ENCODE results near the gene FAM161A.

DNA sequence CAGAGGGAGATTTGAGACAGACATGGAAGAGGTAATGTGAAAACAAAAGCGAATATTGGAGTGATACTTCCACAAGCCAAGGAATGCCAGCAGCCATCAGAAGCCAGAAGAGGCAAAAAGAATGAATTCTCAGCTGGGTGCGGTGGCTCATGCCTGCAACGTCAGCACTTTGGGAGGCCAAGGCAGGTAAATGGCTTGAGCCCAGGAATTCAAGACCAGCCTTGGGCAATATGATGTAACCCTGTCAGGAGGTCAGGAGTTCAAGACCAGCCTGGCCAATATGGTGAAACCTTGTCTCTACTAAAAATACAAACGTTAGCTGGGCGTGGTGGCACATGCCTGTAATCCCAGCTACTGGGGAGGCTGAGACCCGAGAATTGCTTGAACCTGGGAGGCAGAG is 54.8 kb downstream of the FAM161A start:
- TF ChIP-seq, protein P1, sequence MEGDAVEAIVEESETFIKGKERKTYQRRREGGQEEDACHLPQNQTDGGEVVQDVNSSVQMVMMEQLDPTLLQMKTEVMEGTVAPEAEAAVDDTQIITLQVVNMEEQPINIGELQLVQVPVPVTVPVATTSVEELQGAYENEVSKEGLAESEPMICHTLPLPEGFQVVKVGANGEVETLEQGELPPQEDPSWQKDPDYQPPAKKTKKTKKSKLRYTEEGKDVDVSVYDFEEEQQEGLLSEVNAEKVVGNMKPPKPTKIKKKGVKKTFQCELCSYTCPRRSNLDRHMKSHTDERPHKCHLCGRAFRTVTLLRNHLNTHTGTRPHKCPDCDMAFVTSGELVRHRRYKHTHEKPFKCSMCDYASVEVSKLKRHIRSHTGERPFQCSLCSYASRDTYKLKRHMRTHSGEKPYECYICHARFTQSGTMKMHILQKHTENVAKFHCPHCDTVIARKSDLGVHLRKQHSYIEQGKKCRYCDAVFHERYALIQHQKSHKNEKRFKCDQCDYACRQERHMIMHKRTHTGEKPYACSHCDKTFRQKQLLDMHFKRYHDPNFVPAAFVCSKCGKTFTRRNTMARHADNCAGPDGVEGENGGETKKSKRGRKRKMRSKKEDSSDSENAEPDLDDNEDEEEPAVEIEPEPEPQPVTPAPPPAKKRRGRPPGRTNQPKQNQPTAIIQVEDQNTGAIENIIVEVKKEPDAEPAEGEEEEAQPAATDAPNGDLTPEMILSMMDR (conservative IDR thresholded peaks at IDR 0.05; ENCODE audit: low read depth in 2 of 2) = no peak
- no peak for TF ChIP-seq EZH2 (IDR thresholded peaks at IDR 0.05; ENCODE audit: low read depth, unreplicated experiment)
